Fibroblast of skin of left quadriceps (primary cell): ENCODE results near the gene WDR19.
"Not testable (repeated sequence)": the region's sequence is repeated elsewhere in the genome, so short reads cannot be mapped to it uniquely, and the experiment has no call there.

Source experiments
- DNase-seq, 2 experiments: peaks; one replicate each; pipeline ENCODE4 v3.0.0-alpha.2; 2013; ENCODE audit warnings: low read depth in 2 of 2

Gene WDR19

GRCh38 chr4:39233114-39233513, 50.8 kb downstream of the WDR19 start:
- DNase-seq, result no peak

GRCh38 chr4:39233783-39234182, 51.5 kb downstream of the WDR19 start:
- no peak for DNase-seq

- no peak for DNase-seq
Measured at GRCh38 chr4:39235021-39235420, 52.7 kb downstream of the WDR19 start.

- no peak for DNase-seq
Measured at GRCh38 chr4:39235696-39236095, 53.4 kb downstream of the WDR19 start.

- no peak for DNase-seq
Measured at GRCh38 chr4:39237179-39237578, 54.9 kb downstream of the WDR19 start.

GRCh38 chr4:39243462-39243861, 61.1 kb downstream of the WDR19 start:
- no peak for DNase-seq

- DNase-seq, result peak; percentile 18 to 20
Measured at GRCh38 chr4:39255266-39255665, 72.9 kb downstream of the WDR19 start.

GRCh38 chr4:39255871-39256270, 73.5 kb downstream of the WDR19 start:
- DNase-seq, result no peak

- no peak for DNase-seq
Measured at GRCh38 chr4:39256436-39256835, 74.1 kb downstream of the WDR19 start.

- DNase-seq, result peak in 1 of 2 experiments; percentile 4
Measured at GRCh38 chr4:39259571-39260330, 77.4 kb downstream of the WDR19 start.

- no peak for DNase-seq
Measured at GRCh38 chr4:39263895-39264294, 81.6 kb downstream of the WDR19 start.

GRCh38 chr4:39274503-39274902, 92.2 kb downstream of the WDR19 start:
- DNase-seq, result no peak

- DNase-seq, result not testable (repeated sequence)
Measured at GRCh38 chr4:39277661-39278060, 95.3 kb downstream of the WDR19 start.

- no peak for DNase-seq
Measured at GRCh38 chr4:39278476-39278875, 96.1 kb downstream of the WDR19 start.

- DNase-seq, result no peak
Measured at GRCh38 chr4:39279416-39279815, 97.1 kb downstream of the WDR19 start.

GRCh38 chr4:39280770-39281169, 98.4 kb downstream of the WDR19 start:
- no peak for DNase-seq

GRCh38 chr4:39285111-39285795, 102.9 kb downstream of the WDR19 start:
- DNase-seq, result no peak

GRCh38 chr4:39285853-39286252, 103.5 kb downstream of the WDR19 start:
- no peak for DNase-seq

GRCh38 chr4:39286263-39286662, 103.9 kb downstream of the WDR19 start:
- no peak for DNase-seq

GRCh38 chr4:39287223-39287622, 104.9 kb downstream of the WDR19 start:
- no peak for DNase-seq

GRCh38 chr4:39291686-39292085, 109.4 kb downstream of the WDR19 start:
- DNase-seq, result no peak

- not testable (repeated sequence) for DNase-seq
Measured at GRCh38 chr4:39292433-39292832, 110.1 kb downstream of the WDR19 start.

- no peak for DNase-seq
Measured at GRCh38 chr4:39295784-39296183, 113.5 kb downstream of the WDR19 start.
